Karpas-422 (cell line): ENCODE data around the gene SEMA5A. TPM values are rescaled to one million over a fixed set of nuclear protein-coding genes. Genes with fewer than 3 reads are reported as not detected.

Experiments used
- DNase-seq: peaks from one replicate; pipeline ENCODE4 v3.0.0-alpha.2; 2015
- H2AFZ ChIP-seq: fragments of 200-600 bp; sonication (generic); 2 replicates; pipeline ENCODE4 v1.6.1; 2014; ENCODE audit warnings: antibody characterized with exemption, low read length, mixed read lengths
- H3K27ac ChIP-seq: fragments of 200-600 bp; sonication (generic); 2 replicates; pipeline ENCODE4 v1.5.1; 2014; ENCODE audit warnings: mild to moderate bottlenecking, low read length, moderate library complexity
- H3K27me3 ChIP-seq: fragments of 200-600 bp; sonication (generic); 2 replicates; pipeline ENCODE4 v1.6.1; 2014; ENCODE audit warnings: low read length, mixed read lengths
- H3K36me3 ChIP-seq: fragments of 200-600 bp; sonication (generic); 2 replicates; pipeline ENCODE4 v1.6.1; 2014; ENCODE audit warnings: low read length, mixed read lengths; ENCODE audit not compliant: insufficient read depth
- H3K4me1 ChIP-seq: fragments of 200-600 bp; sonication (generic); 2 replicates; pipeline ENCODE4 v1.6.1; 2014; ENCODE audit warnings: mild to moderate bottlenecking, low read length, mixed read lengths
- H3K4me2 ChIP-seq: fragments of 200-600 bp; sonication (generic); 2 replicates; pipeline ENCODE4 v1.6.1; 2014; ENCODE audit warnings: low read length, low read depth, mild to moderate bottlenecking; ENCODE audit not compliant: poor library complexity, severe bottlenecking
- H3K4me3 ChIP-seq: fragments of 200-600 bp; sonication (generic); 2 replicates; pipeline ENCODE4 v1.5.1; 2014; ENCODE audit warnings: mild to moderate bottlenecking, antibody characterized with exemption, low read length, mixed read lengths
- H3K79me2 ChIP-seq: fragments of 200-600 bp; sonication (generic); 2 replicates; pipeline ENCODE4 v1.6.1; 2014; ENCODE audit warnings: mild to moderate bottlenecking, low read length, mixed read lengths
- H3K9ac ChIP-seq: fragments of 200-600 bp; sonication (generic); 2 replicates; pipeline ENCODE4 v1.6.0; 2014; ENCODE audit warnings: low read length
- H3K9me2 ChIP-seq: fragments of 200-600 bp; sonication (generic), shearing (Covaris generic); replicated peaks from 2 replicates; pipeline ENCODE4 v1.6.0; 2014; ENCODE audit warnings: mild to moderate bottlenecking, low read length, moderate library complexity; ENCODE audit not compliant: insufficient read depth
- H3K9me3 ChIP-seq: fragments of 300-700, 200-600 bp; sonication (generic); 2 replicates; pipeline ENCODE4 v1.6.1; 2014; ENCODE audit warnings: low read length, mixed read lengths
- H4K20me1 ChIP-seq: fragments of 200-600 bp; sonication (generic); 2 replicates; pipeline ENCODE4 v1.6.1; 2014; ENCODE audit warnings: mild to moderate bottlenecking, antibody characterized with exemption, low read length, low read depth; ENCODE audit not compliant: insufficient read depth
- total RNA-seq: library from RNA; depleted of rRNA; stranded (reverse); fragments of >200 nt; shearing (Covaris generic); gene quantifications from 2 replicates; pipeline ENCODE4 v1.2.3, GENCODE V29; 2014; ENCODE audit warnings: low replicate concordance

The SEMA5A gene
- total RNA-seq, 1 experiment from 2014 or later, result not detected

DNA sequence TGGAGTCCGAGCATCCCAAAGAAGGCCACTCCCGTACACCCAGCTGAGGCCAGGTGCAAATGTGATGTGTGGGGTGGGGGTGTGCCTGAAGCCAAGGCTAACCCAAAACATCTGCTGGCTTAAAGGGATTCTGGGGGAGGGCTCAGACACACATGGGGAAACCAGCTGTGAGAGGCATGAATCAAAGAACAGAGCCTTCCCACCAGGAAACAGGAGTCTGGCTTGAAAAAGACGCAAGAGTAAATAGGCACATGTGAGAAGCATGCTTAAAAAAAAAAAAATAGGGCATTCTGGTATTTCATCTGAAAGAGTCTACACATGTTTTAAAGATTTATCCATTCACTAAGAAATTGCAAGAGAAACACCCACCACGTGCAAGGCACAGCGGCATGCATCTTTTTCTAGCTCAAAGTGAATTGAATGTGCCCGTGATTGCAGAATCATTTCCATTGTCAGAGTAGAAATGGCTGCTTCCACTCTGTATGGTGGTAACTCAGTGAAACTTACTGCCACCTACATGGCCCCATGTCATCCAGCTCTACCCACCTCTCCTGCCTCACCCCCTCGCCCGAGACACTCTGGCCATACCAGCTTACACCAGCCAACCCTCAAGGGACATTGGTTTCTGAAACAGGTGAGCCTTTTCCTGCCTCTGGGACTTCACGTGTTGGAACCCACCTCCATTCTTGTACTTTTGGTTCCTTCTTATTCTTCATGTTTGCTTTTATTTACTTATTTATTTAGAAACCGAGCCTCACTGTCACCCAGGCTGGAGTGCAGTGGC, 71.5 kb downstream of the SEMA5A start:
- Histone ChIP-seq H3K9me3 (no peaks in the 10 kb centered on the region), H3K36me3 (no peaks in the 10 kb centered on the region), H2AFZ (no peak overlapping the region), H3K9ac (no peak overlapping the region), H3K4me3 (no peak overlapping the region), H4K20me1 (no peaks in the 10 kb centered on the region), H3K4me2 (no peak overlapping the region), H3K27ac (no peak overlapping the region), H3K9me2 (no peaks in the 10 kb centered on the region), H3K4me1 (no peaks in the 10 kb centered on the region), H3K27me3 (no peaks in the 10 kb centered on the region), H3K79me2 (no peaks in the 10 kb centered on the region)
- DNase-seq, result no peak

- Histone ChIP-seq H3K4me2 (no peak overlapping the region), H3K27me3 (no peaks in the 10 kb centered on the region), H3K27ac (no peak overlapping the region), H3K9ac (no peak overlapping the region), H3K36me3 (no peaks in the 10 kb centered on the region), H3K4me1 (no peaks in the 10 kb centered on the region), H3K9me3 (no peaks in the 10 kb centered on the region), H3K9me2 (no peaks in the 10 kb centered on the region), H2AFZ (no peak overlapping the region), H4K20me1 (no peaks in the 10 kb centered on the region), H3K79me2 (no peaks in the 10 kb centered on the region), H3K4me3 (no peak overlapping the region)
- DNase-seq, result no peak
Observed at GRCh38 chr5:9473624-9474023, 72.3 kb downstream of the SEMA5A start.

GRCh38 chr5:9470410-9470809, 75.5 kb downstream of the SEMA5A start:
- Histone ChIP-seq H3K79me2 (no peaks in the 10 kb centered on the region), H3K4me1 (no peaks in the 10 kb centered on the region), H2AFZ (no peak overlapping the region), H3K27me3 (no peaks in the 10 kb centered on the region), H3K27ac (no peak overlapping the region), H3K9ac (no peak overlapping the region), H3K9me3 (no peaks in the 10 kb centered on the region), H3K9me2 (no peaks in the 10 kb centered on the region), H3K4me2 (no peak overlapping the region), H4K20me1 (no peaks in the 10 kb centered on the region), H3K4me3 (no peak overlapping the region), H3K36me3 (no peaks in the 10 kb centered on the region)
- DNase-seq, result no peak

DNA sequence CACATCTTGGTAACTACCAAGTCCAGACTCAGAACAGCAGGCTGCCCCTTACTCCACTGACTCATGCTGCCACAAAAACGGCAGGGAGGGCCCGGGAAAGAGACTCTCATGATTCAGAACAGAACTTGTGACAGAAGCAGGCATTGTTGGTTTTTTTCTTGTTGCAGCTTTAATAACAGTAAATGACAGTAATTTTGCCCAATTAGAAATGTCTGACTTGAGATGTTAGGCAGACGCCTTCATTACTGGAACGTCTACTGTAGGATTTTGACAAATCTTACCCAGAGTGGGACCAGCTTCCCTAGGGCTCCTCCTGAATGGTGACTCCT, 77.9 kb downstream of the SEMA5A start:
- no peak overlapping the region for H2AFZ ChIP-seq
- H3K27ac ChIP-seq, result no peak overlapping the region
- no peak overlapping the region for H3K4me3 ChIP-seq
- H3K4me1 ChIP-seq, result no peaks in the 10 kb centered on the region
- no peaks in the 10 kb centered on the region for H3K27me3 ChIP-seq
- H3K36me3 ChIP-seq, result no peaks in the 10 kb centered on the region
- no peaks in the 10 kb centered on the region for H3K9me2 ChIP-seq
- H3K9me3 ChIP-seq, result no peaks in the 10 kb centered on the region
- H3K79me2 ChIP-seq, result no peaks in the 10 kb centered on the region
- H3K9ac ChIP-seq, result no peak overlapping the region
- DNase-seq, result no peak
- H3K4me2 ChIP-seq, result no peak overlapping the region
- no peaks in the 10 kb centered on the region for H4K20me1 ChIP-seq

GRCh38 chr5:9467199-9468059, 78.4 kb downstream of the SEMA5A start:
- no peak overlapping the region for H3K4me2 ChIP-seq
- DNase-seq, result no peak
- H3K79me2 ChIP-seq, result no peaks in the 10 kb centered on the region
- H2AFZ ChIP-seq, result no peak overlapping the region
- no peak overlapping the region for H3K4me3 ChIP-seq
- no peak overlapping the region for H3K9ac ChIP-seq
- no peaks in the 10 kb centered on the region for H3K27me3 ChIP-seq
- H3K4me1 ChIP-seq, result no peaks in the 10 kb centered on the region
- no peaks in the 10 kb centered on the region for H3K9me2 ChIP-seq
- H4K20me1 ChIP-seq, result no peaks in the 10 kb centered on the region
- no peak overlapping the region for H3K27ac ChIP-seq
- no peaks in the 10 kb centered on the region for H3K36me3 ChIP-seq
- no peaks in the 10 kb centered on the region for H3K9me3 ChIP-seq

DNA sequence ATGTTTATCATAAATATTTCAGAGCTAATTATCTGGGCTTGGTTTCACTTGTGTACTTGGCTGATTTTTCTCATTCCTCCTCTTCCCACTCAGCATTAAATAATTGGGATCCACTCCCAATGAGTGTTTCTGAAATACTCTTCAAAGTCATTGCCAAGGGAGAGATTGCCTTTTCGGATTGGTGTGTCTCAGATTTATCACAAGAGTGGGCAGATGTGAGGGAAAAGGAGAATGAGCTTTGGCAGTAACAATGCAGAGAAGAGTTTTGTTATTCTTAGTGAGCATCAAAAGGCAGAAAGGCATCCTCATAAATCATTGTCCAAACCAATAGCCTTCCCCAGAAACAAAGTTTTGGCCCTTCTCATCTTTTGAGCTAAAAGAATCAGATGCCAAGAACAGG, 79.2 kb downstream of the SEMA5A start:
- Histone ChIP-seq H3K9ac (no peak overlapping the region), H4K20me1 (no peaks in the 10 kb centered on the region), H3K36me3 (no peaks in the 10 kb centered on the region), H3K4me1 (no peaks in the 10 kb centered on the region), H3K79me2 (no peaks in the 10 kb centered on the region), H3K27me3 (no peaks in the 10 kb centered on the region), H2AFZ (no peak overlapping the region), H3K4me2 (no peak overlapping the region), H3K27ac (no peak overlapping the region), H3K9me3 (no peaks in the 10 kb centered on the region), H3K4me3 (no peak overlapping the region), H3K9me2 (no peaks in the 10 kb centered on the region)
- DNase-seq, result no peak

DNA sequence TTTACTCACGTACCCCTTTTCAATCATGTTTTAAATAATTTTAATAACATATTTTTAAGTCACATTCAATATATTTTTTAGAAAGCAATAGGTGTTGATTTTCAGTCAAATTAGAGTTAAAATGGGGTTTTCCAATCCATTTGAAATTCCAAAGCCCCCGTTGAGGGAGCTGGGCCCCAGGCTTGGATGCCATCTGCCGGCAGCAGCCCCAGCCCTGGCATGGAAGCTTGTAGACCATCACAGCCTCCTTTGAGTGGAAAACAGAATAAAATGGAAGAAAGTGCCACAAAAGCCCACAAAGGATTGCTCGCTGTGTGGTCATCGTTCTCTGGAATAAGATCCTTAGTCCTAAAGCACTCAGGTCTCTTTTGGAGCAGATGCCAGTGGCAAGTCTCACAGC, 81.4 kb downstream of the SEMA5A start:
- Histone ChIP-seq H4K20me1 (no peaks in the 10 kb centered on the region), H3K4me2 (no peak overlapping the region), H2AFZ (no peak overlapping the region), H3K4me3 (no peak overlapping the region), H3K4me1 (no peaks in the 10 kb centered on the region), H3K27ac (no peak overlapping the region), H3K9ac (no peak overlapping the region), H3K9me3 (no peaks in the 10 kb centered on the region), H3K79me2 (no peaks in the 10 kb centered on the region), H3K36me3 (no peaks in the 10 kb centered on the region), H3K9me2 (no peaks in the 10 kb centered on the region), H3K27me3 (no peaks in the 10 kb centered on the region)
- DNase-seq, result no peak

DNA sequence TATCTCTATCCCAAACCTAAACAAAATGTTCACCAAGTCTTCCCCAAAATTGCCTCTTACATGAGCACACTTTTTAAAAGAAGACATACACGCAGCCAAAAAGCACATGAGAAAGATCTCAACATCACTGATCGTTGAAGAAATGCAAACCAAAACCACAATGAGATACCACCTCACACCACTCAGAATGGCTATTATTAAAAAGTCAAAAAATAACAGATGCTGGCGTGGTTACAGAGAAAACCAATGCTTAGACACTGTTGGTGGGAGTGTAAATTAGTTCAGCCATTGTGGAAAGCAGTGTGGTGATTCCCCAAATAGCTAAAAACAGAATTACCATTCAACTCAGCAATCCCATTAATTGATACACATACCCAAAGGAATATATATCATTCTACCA, 83.8 kb downstream of the SEMA5A start:
- no peak overlapping the region for H3K4me3 ChIP-seq
- DNase-seq, result no peak
- H2AFZ ChIP-seq, result no peak overlapping the region
- no peaks in the 10 kb centered on the region for H3K9me3 ChIP-seq
- no peak overlapping the region for H3K9ac ChIP-seq
- H3K36me3 ChIP-seq, result no peaks in the 10 kb centered on the region
- H4K20me1 ChIP-seq, result no peaks in the 10 kb centered on the region
- H3K27me3 ChIP-seq, result no peaks in the 10 kb centered on the region
- H3K27ac ChIP-seq, result no peak overlapping the region
- H3K9me2 ChIP-seq, result no peaks in the 10 kb centered on the region
- H3K79me2 ChIP-seq, result no peaks in the 10 kb centered on the region
- no peaks in the 10 kb centered on the region for H3K4me1 ChIP-seq
- no peak overlapping the region for H3K4me2 ChIP-seq
